Parathyroid adenoma (tissue), 2 donors: ENCODE results near the gene AMIGO2.

ENCODE experiments used
- H2AFZ ChIP-seq: fragments of 300-600 bp; sonication (generic); one replicate; pipeline ENCODE4 v1.7.0; 2017; ENCODE audit warnings: antibody characterized with exemption, mild to moderate bottlenecking
- H3K27ac ChIP-seq: fragments of 300-600 bp; sonication (generic); one replicate; pipeline ENCODE4 v1.7.0; 2017
- H3K27me3 ChIP-seq: fragments of 300-600 bp; sonication (generic); one replicate; pipeline ENCODE4 v1.7.0; 2017; ENCODE audit warnings: low read length; ENCODE audit not compliant: control insufficient read depth, insufficient read depth
- H3K36me3 ChIP-seq: fragments of 300-600 bp; sonication (generic); one replicate; pipeline ENCODE4 v1.7.0; 2017; ENCODE audit warnings: low read length; ENCODE audit not compliant: control insufficient read depth, insufficient read depth
- H3K4me1 ChIP-seq: fragments of 300-600 bp; sonication (generic); one replicate; pipeline ENCODE4 v1.7.0; 2017; ENCODE audit warnings: control low read depth
- H3K4me2 ChIP-seq: fragments of 300-600 bp; sonication (generic); one replicate; pipeline ENCODE4 v1.7.0; 2017; ENCODE audit warnings: low read length
- H3K4me3 ChIP-seq: fragments of 300-600 bp; sonication (generic); one replicate; pipeline ENCODE4 v1.7.0; 2017; ENCODE audit warnings: low read depth, low read length
- H3K79me2 ChIP-seq: fragments of 300-600 bp; sonication (generic); one replicate; pipeline ENCODE4 v1.7.0; 2017; ENCODE audit warnings: control low read depth
- H3K9ac ChIP-seq: fragments of 300-600 bp; sonication (generic); one replicate; pipeline ENCODE4 v1.7.0; 2017; ENCODE audit warnings: mild to moderate bottlenecking
- H3K9me3 ChIP-seq: fragments of 300-600 bp; sonication (generic); one replicate; pipeline ENCODE4 v1.7.0; 2017; ENCODE audit warnings: low read length; ENCODE audit not compliant: control insufficient read depth
- TF ChIP-seq, protein P1 (sequence below): fragments of 300-600 bp; sonication (generic); IDR thresholded peaks from one replicate; pipeline ENCODE4 v1.7.0; 2017; ENCODE audit warnings: antibody characterized with exemption, mild to moderate bottlenecking
- donor health status: primary hyperparathyroidism.

AMIGO2 gene

DNA sequence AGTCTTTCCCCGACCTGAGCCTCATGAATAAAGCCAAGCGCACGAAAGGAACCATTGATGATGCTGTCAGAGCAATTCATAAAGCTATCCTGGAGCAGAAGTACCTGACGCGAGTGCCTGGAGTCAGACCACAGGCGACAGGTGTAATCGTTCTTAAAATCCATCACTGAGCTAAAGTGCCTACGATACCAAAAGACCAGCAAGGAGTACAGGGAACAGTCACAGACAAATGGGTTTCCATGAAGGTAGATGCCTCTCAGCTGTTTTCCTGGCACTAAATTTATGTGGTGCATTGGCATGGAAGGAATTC is 1.7 kb downstream of the AMIGO2 start:
- Histone ChIP-seq H3K4me3 (no peak overlapping the region), H3K79me2 (no peaks in the 10 kb centered on the region), H2AFZ (no peak overlapping the region), H3K27ac (no peak overlapping the region), H3K4me2 (no peak overlapping the region), H3K9me3 (no peaks in the 10 kb centered on the region), H3K9ac (no peak overlapping the region), H3K4me1 (peaks cover 5% of the 10 kb centered on the region), H3K27me3 (no peaks in the 10 kb centered on the region), H3K36me3 (no peaks in the 10 kb centered on the region)
- TF ChIP-seq, protein P1, sequence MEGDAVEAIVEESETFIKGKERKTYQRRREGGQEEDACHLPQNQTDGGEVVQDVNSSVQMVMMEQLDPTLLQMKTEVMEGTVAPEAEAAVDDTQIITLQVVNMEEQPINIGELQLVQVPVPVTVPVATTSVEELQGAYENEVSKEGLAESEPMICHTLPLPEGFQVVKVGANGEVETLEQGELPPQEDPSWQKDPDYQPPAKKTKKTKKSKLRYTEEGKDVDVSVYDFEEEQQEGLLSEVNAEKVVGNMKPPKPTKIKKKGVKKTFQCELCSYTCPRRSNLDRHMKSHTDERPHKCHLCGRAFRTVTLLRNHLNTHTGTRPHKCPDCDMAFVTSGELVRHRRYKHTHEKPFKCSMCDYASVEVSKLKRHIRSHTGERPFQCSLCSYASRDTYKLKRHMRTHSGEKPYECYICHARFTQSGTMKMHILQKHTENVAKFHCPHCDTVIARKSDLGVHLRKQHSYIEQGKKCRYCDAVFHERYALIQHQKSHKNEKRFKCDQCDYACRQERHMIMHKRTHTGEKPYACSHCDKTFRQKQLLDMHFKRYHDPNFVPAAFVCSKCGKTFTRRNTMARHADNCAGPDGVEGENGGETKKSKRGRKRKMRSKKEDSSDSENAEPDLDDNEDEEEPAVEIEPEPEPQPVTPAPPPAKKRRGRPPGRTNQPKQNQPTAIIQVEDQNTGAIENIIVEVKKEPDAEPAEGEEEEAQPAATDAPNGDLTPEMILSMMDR, result no peak

DNA sequence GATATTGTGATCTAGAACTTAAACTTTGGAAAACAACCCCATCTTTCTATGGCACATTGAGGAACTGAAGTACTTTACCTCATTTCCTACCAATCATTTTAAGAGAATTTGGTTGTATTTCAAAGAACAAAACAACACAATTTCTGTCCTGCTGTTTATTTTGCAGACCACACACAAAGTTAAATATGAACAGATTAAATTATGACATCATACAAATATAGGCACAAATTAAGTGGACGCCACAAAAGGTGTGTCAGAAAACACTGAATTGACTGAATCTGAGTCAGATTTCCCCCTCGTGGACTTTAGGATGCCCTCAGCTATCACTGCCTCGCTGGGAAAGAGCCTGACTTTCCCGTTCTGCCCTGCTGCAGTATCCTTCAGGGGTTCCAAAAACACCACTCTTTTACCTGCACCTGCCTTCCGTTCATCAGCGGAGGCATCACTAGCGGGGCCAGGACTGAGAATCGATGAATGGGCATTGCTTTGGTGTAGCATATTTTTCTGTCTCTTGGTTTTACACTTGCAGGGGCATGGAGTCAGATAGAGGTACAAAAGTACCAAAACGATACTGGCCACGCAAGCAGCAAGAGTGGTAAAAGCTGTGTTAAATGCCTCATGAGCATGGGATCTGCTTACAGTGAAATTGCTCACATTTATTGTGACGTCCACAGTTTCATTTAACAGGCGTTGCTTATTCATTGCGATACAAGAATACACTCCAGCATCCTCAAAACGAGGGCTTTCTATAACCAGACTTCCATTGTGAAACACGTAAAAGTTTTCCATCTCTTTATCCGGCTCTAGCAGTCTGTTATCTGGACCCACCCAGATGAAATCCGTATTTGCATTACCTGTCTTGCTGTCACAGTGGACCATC is 2.3 kb downstream of the AMIGO2 start:
- H3K27ac ChIP-seq, result no peak overlapping the region
- H3K9me3 ChIP-seq, result no peaks in the 10 kb centered on the region
- peaks cover 5% of the 10 kb centered on the region for H3K4me1 ChIP-seq
- no peak overlapping the region for H3K4me3 ChIP-seq
- no peak overlapping the region for H3K9ac ChIP-seq
- TF ChIP-seq, protein P1, result no peak
- H3K27me3 ChIP-seq, result no peaks in the 10 kb centered on the region
- no peak overlapping the region for H2AFZ ChIP-seq
- no peak overlapping the region for H3K4me2 ChIP-seq
- no peaks in the 10 kb centered on the region for H3K79me2 ChIP-seq
- H3K36me3 ChIP-seq, result no peaks in the 10 kb centered on the region

DNA sequence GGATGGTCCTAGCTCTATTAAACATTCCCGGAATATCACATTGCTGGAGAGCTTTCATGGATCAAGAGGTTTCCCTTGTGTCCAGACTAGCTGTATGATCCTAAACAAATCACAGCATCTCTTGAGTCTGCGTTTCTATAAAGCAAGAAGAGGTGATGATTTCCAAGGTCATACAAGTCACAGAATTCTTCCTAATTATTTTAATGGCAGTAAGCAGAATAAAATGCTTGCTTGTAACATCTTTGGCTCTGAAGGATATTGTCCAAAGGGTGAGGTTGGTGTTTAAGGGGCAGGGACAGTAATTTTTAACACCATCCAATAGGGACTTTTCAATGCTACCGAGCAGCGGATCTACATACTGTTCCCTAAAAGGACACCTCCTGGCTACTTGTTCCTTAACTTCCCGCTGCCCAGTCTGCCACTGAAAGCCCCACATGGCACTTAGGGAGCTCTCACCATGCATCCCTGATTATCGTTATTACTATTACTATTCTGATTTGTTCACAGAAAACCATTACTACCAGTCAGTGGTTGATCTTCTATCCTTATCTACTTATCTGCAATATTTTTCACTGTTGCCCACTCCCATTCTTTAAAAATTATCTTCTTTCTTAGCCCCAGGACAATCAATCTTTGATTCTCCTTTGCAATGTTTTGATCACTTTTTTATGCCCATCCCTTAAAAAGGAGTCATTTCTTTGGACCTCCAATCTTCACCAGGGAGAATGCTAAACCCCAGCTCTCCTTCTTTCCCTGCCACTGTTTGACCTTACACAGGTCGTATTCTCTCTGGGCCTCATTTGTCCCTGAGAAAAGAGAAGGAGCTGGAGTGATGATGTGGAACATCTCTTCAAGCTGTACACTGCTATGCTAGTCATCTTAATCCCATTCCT is 4.3 kb downstream of the AMIGO2 start:
- Histone ChIP-seq H3K27ac (no peak overlapping the region), H3K36me3 (no peaks in the 10 kb centered on the region), H3K27me3 (no peaks in the 10 kb centered on the region), H2AFZ (no peak overlapping the region), H3K4me2 (no peak overlapping the region), H3K4me3 (no peak overlapping the region), H3K79me2 (no peaks in the 10 kb centered on the region), H3K4me1 (peaks cover 5% of the 10 kb centered on the region), H3K9me3 (no peaks in the 10 kb centered on the region), H3K9ac (no peak overlapping the region)
- TF ChIP-seq, protein P1, result no peak

DNA sequence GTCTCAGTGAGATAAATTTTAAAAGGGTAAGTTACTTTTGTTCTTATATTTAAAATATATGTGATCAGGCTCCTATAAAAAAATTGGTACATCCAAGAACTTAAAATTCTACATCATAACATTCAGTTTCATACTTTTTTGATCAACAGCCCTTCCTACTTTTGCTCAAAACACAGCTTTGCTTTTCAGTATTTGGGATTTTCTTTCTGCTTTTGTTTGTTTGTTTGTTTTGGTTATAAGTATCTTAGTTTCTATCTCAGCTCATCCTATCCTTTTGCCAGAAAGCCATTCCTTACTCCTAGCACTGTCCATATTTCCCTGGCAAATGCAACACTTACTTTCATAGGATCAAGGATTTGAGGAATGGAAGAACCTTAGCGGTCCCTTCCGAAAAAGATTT is 5.0 kb downstream of the AMIGO2 start:
- Histone ChIP-seq H3K79me2 (no peaks in the 10 kb centered on the region), H2AFZ (no peak overlapping the region), H3K27ac (no peak overlapping the region), H3K36me3 (no peaks in the 10 kb centered on the region), H3K9me3 (no peaks in the 10 kb centered on the region), H3K4me1 (peaks cover 5% of the 10 kb centered on the region), H3K9ac (no peak overlapping the region), H3K4me3 (no peak overlapping the region), H3K4me2 (no peak overlapping the region), H3K27me3 (no peaks in the 10 kb centered on the region)
- TF ChIP-seq, protein P1, result no peak
